ENCODE data around the gene TMEM204. TPM values are rescaled to one million over a fixed set of nuclear protein-coding genes. Genes with fewer than 3 reads are reported as not detected.

Gene TMEM204
- 0.27 and 0.58 TPM in 2 replicates for total RNA-seq
- total RNA-seq (2013), result 16.8 TPM
- polyA plus RNA-seq, result 2.3 and 2.7 TPM in 2 replicates
- polyA minus RNA-seq, result 2.0 and 4.5 TPM in 2 replicates

DNA sequence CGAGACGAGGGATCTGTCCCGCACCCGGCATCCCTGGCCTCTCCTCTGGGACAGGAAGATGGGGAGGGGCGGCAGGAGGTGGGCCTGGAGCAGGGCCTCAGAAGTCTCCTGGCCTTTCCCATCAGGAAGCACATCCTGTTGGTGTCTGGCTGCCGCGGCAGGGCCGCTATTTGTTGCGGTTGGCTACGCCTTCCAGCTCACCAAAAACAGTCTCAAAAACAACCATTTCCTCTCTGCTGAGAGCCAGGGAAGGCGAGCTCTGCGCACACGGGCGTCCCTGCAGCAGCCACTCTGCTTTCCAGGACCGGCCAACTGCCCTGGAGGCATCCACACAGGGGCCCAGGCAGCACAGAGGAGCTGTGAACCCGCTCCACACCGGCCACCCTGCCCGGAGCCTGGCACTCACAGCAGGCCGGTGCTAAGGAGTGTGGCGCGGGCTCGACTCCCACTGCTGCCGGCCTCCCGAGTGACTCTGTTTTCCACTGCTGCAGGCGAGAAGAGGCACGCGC is at the start of gene TMEM204:
TMEM204 (plus strand) TSS at position 224 of the 509 bp plus-strand sequence. CDS start 610 bp downstream, outside the sequence.
- Histone ChIP-seq H2AFZ (ENCODE audit: insufficient read depth, low read depth, low read length, poor library complexity, severe bottlenecking) (peak within 1 kb of the TSS; percentile 48), H3K27me3 (replicated peaks in 1 of 4; ENCODE audit: control extremely low read depth in 1 of 4, control insufficient read depth in 3 of 4, insufficient read depth in 4 of 4, low read length in 3 of 4) (no peaks in the 10 kb centered on the region), H3K79me2 (ENCODE audit: control insufficient read depth, insufficient read depth, low read length) (no peaks in the 10 kb centered on the region), H3K9ac (ENCODE audit: low read length) (peak within 1 kb of the TSS; percentile 44), H4K20me1 (ENCODE audit: control insufficient read depth, insufficient read depth, low read length, poor library complexity, severe bottlenecking) (no peaks in the 10 kb centered on the region), H3K4me1 (ENCODE audit: control insufficient read depth in 2 of 2, insufficient read depth in 2 of 2, low read length in 2 of 2) (peaks cover 15 to 25% of the 10 kb centered on the region in 2 donors), H3K27ac (ENCODE audit: low read length in 2 of 2) (peak within 1 kb of the TSS in 1 of 2 donors; percentile 60), H3K4me3 (ENCODE audit: control extremely low read depth in 1 of 5, extremely low read depth in 1 of 5, insufficient read depth in 1 of 5, low read depth in 2 of 5, low read length in 4 of 5) (peak within 1 kb of the TSS in 4 of 5 experiments; percentile 45 to 64 (median 49)), H3K9me3 (ENCODE audit: control extremely low read depth in 1 of 3, control insufficient read depth in 2 of 3, insufficient read depth in 1 of 3, low read length in 2 of 3) (no peaks in the 10 kb centered on the region), H3K36me3 (replicated peaks in 1 of 2; ENCODE audit: control extremely low read depth in 1 of 2, control insufficient read depth in 1 of 2, extremely low read depth in 1 of 2, insufficient read depth in 2 of 2, low read length in 1 of 2) (no peaks in the 10 kb centered on the region), H3K4me2 (replicated peaks; ENCODE audit: low read depth, low read length, poor library complexity, severe bottlenecking) (peak within 1 kb of the TSS; percentile 68)
- Mint-ChIP-seq H3K9me3 (ENCODE audit: insufficient read depth) (no peaks in the 10 kb centered on the region), H3K27me3 (no peaks in the 10 kb centered on the region), H3K27ac (peak within 1 kb of the TSS; percentile 20), H3K4me1 (peaks cover 17% of the 10 kb centered on the region), H3K4me3 (peak within 1 kb of the TSS; percentile 39)
- DNase-seq (no peak), ATAC-seq (ENCODE audit: low read depth) (no peak)
- TF ChIP-seq EZH2 (IDR thresholded peaks at IDR 0.05; ENCODE audit: borderline replicate concordance, insufficient read depth, low read depth, low read length, poor library complexity, severe bottlenecking) (no peak), CTCF (IDR thresholded peaks at IDR 0.05) (no peak)
- intact Hi-C loops (cut with micrococcal nuclease), result no loop called here
- WGBS (ENCODE audit: insufficient coverage), result 5% methylated on average over 27 of the region's 27 CpGs
- CTCF ChIA-PET, result interaction anchor here (1.1 to 1.5 kb wide), 2 partner anchors 19 to 172 kb away, joined by 3 read pairs; no protein-coding TSS in a partner anchor
- POLR2A ChIA-PET, result no interaction called here

DNA sequence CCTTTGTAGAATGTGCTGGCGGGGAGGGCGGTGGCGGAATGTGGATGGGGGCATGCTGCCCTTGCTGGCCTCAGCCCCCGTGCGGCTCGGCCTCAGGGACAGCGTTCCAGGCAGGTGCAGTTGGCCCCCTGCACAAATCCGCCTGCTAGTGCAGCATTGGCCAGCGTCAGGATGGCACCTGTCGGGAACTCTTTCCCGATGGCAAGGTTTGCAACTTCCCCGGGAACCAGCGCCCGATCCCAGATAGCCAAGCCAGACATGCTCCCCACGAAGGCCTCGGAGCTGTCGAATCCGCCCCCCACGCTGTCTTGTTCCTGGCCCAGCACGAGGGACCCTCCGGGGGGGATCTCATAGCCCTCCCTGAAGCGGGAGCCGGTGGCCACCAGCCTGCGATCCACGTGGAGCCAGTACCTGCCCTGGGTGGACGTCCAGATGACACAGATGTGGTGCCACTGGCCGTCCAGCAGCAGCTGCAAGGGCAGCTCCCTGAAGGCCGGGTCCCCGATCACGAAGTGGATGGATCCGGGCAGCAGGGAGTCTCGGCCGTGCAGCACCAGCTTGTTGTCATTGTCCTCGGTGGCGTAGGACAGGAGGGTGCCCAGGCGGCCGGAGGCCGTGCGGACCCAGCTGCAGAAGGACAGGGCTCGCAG is 47.5 kb upstream of the TMEM204 start:
- no peak overlapping the region for H3K9ac ChIP-seq (ENCODE audit: low read length)

More for the DNA sequence above, 47.5 kb upstream of the TMEM204 start:
- no peaks in the 10 kb centered on the region for H3K9me3 Mint-ChIP-seq (ENCODE audit: insufficient read depth)
- ATAC-seq (ENCODE audit: low read depth) (no peak), DNase-seq (no peak)
- ChIA-PET CTCF (no interaction called here), POLR2A (interaction anchor here (0.7 kb wide), 1 partner anchor 182 kb away, joined by 3 read pairs; no protein-coding TSS in a partner anchor)
- TF ChIP-seq CTCF (IDR thresholded peaks at IDR 0.05) (no peak), EZH2 (IDR thresholded peaks at IDR 0.05; ENCODE audit: borderline replicate concordance, insufficient read depth, low read depth, low read length, poor library complexity, severe bottlenecking) (no peak)
- Histone ChIP-seq H3K4me1 (ENCODE audit: control insufficient read depth in 2 of 2, insufficient read depth in 2 of 2, low read length in 2 of 2) (peaks cover 11 to 17% of the 10 kb centered on the region in 2 donors), H3K9me3 (ENCODE audit: control extremely low read depth in 1 of 3, control insufficient read depth in 2 of 3, insufficient read depth in 1 of 3, low read length in 2 of 3) (peaks cover 0 to 11% (median 0%) of the 10 kb centered on the region in 3 donors), H3K4me2 (replicated peaks; ENCODE audit: low read depth, low read length, poor library complexity, severe bottlenecking) (no peak overlapping the region), H3K36me3 (replicated peaks in 1 of 2; ENCODE audit: control extremely low read depth in 1 of 2, control insufficient read depth in 1 of 2, extremely low read depth in 1 of 2, insufficient read depth in 2 of 2, low read length in 1 of 2) (no peaks in the 10 kb centered on the region), H3K27ac (ENCODE audit: low read length in 2 of 2) (no peak overlapping the region), H3K4me3 (ENCODE audit: control extremely low read depth in 1 of 5, extremely low read depth in 1 of 5, insufficient read depth in 1 of 5, low read depth in 2 of 5, low read length in 4 of 5) (no peak overlapping the region), H3K27me3 (replicated peaks in 1 of 4; ENCODE audit: control extremely low read depth in 1 of 4, control insufficient read depth in 3 of 4, insufficient read depth in 4 of 4, low read length in 3 of 4) (no peaks in the 10 kb centered on the region), H2AFZ (ENCODE audit: insufficient read depth, low read depth, low read length, poor library complexity, severe bottlenecking) (no peak overlapping the region), H4K20me1 (ENCODE audit: control insufficient read depth, insufficient read depth, low read length, poor library complexity, severe bottlenecking) (no peaks in the 10 kb centered on the region), H3K79me2 (ENCODE audit: control insufficient read depth, insufficient read depth, low read length) (no peaks in the 10 kb centered on the region)
- no peak overlapping the region for H3K4me3 Mint-ChIP-seq
- 96% methylated on average over 39 of the region's 40 CpGs for WGBS (ENCODE audit: insufficient coverage)
- H3K27ac Mint-ChIP-seq, result no peak overlapping the region
- peaks cover 16% of the 10 kb centered on the region for H3K4me1 Mint-ChIP-seq
- intact Hi-C loops (cut with micrococcal nuclease), result no loop called here
- H3K27me3 Mint-ChIP-seq, result no peaks in the 10 kb centered on the region
